ENCODE data around the gene L3MBTL1. TPM values are rescaled to one million over a fixed set of nuclear protein-coding genes. Genes with fewer than 3 reads are reported as not detected.

Gene L3MBTL1
- total RNA-seq, 2 experiments from 2014 or later, result 6.7 to 7.9 TPM

GRCh38 chr20:43559147-43559987, 51.9 kb downstream of the L3MBTL1 start:
- DNase-seq, result no peak
- Mint-ChIP-seq H3K36me3 (ENCODE audit: low read depth) (no peaks in the 10 kb centered on the region), H3K27me3 (no peaks in the 10 kb centered on the region), H3K4me3 (no peak overlapping the region), H3K4me1 (no peaks in the 10 kb centered on the region), H3K9me3 (no peaks in the 10 kb centered on the region), H3K27ac (no peak overlapping the region)
- ChIA-PET CTCF (interaction anchor here (0.5 to 1.8 kb wide), 2 partner anchors 20 to 100 kb away, joined by 3 to 4 read pairs; no protein-coding TSS in a partner anchor), POLR2A (no interaction called here)

GRCh38 chr20:43560974-43561373, 53.5 kb downstream of the L3MBTL1 start:
- H3K9me3 Mint-ChIP-seq, result no peaks in the 10 kb centered on the region
- H3K4me1 Mint-ChIP-seq, result no peaks in the 10 kb centered on the region
- H3K36me3 Mint-ChIP-seq (ENCODE audit: low read depth), result no peaks in the 10 kb centered on the region
- POLR2A ChIA-PET, result no interaction called here
- CTCF ChIA-PET, result interaction anchor here (0.6 kb wide), 1 partner anchor 85 kb away, joined by 4 read pairs; no protein-coding TSS in a partner anchor
- H3K27ac Mint-ChIP-seq, result no peak overlapping the region
- H3K27me3 Mint-ChIP-seq, result no peaks in the 10 kb centered on the region
- no peak overlapping the region for H3K4me3 Mint-ChIP-seq
- DNase-seq, result no peak

GRCh38 chr20:43563429-43563828, 55.9 kb downstream of the L3MBTL1 start:
- ChIA-PET POLR2A (no interaction called here), CTCF (interaction anchor here (0.6 kb wide), 1 partner anchor 19 kb away, joined by 3 read pairs; no protein-coding TSS in a partner anchor)
- H3K4me1 Mint-ChIP-seq, result no peaks in the 10 kb centered on the region
- no peak for DNase-seq
- no peak overlapping the region for H3K4me3 Mint-ChIP-seq
- H3K27me3 Mint-ChIP-seq, result no peaks in the 10 kb centered on the region
- no peaks in the 10 kb centered on the region for H3K36me3 Mint-ChIP-seq (ENCODE audit: low read depth)
- no peaks in the 10 kb centered on the region for H3K9me3 Mint-ChIP-seq
- H3K27ac Mint-ChIP-seq, result no peak overlapping the region

GRCh38 chr20:43563991-43564390, 56.5 kb downstream of the L3MBTL1 start:
- no peaks in the 10 kb centered on the region for H3K9me3 Mint-ChIP-seq
- no peak for DNase-seq
- no peak overlapping the region for H3K27ac Mint-ChIP-seq
- no peaks in the 10 kb centered on the region for H3K36me3 Mint-ChIP-seq (ENCODE audit: low read depth)
- H3K4me3 Mint-ChIP-seq, result no peak overlapping the region
- no peaks in the 10 kb centered on the region for H3K4me1 Mint-ChIP-seq
- POLR2A ChIA-PET, result no interaction called here
- CTCF ChIA-PET, result no interaction called here
- H3K27me3 Mint-ChIP-seq, result no peaks in the 10 kb centered on the region

GRCh38 chr20:43564455-43564854, 57.0 kb downstream of the L3MBTL1 start:
- ChIA-PET CTCF (interaction anchor here (1.0 kb wide), 1 partner anchor 18 kb away, joined by 3 read pairs; no protein-coding TSS in a partner anchor), POLR2A (no interaction called here)
- H3K9me3 Mint-ChIP-seq, result no peaks in the 10 kb centered on the region
- H3K4me1 Mint-ChIP-seq, result no peaks in the 10 kb centered on the region
- H3K36me3 Mint-ChIP-seq (ENCODE audit: low read depth), result no peaks in the 10 kb centered on the region
- no peak overlapping the region for H3K4me3 Mint-ChIP-seq
- H3K27ac Mint-ChIP-seq, result no peak overlapping the region
- H3K27me3 Mint-ChIP-seq, result no peaks in the 10 kb centered on the region
- no peak for DNase-seq

GRCh38 chr20:43564993-43565757, 57.7 kb downstream of the L3MBTL1 start:
- Mint-ChIP-seq H3K9me3 (no peaks in the 10 kb centered on the region), H3K4me1 (no peaks in the 10 kb centered on the region), H3K27me3 (no peaks in the 10 kb centered on the region), H3K36me3 (ENCODE audit: low read depth) (no peaks in the 10 kb centered on the region), H3K27ac (no peak overlapping the region), H3K4me3 (no peak overlapping the region)
- ChIA-PET POLR2A (no interaction called here), CTCF (interaction anchor here (1.0 kb wide), 1 partner anchor 19 kb away, joined by 3 read pairs; no protein-coding TSS in a partner anchor)
- DNase-seq, result no peak

GRCh38 chr20:43565758-43566104, 58.2 kb downstream of the L3MBTL1 start:
- H3K9me3 Mint-ChIP-seq, result no peaks in the 10 kb centered on the region
- DNase-seq, result no peak
- CTCF ChIA-PET, result no interaction called here
- no peak overlapping the region for H3K4me3 Mint-ChIP-seq
- H3K4me1 Mint-ChIP-seq, result no peaks in the 10 kb centered on the region
- H3K27ac Mint-ChIP-seq, result no peak overlapping the region
- POLR2A ChIA-PET, result no interaction called here
- no peaks in the 10 kb centered on the region for H3K36me3 Mint-ChIP-seq (ENCODE audit: low read depth)
- no peaks in the 10 kb centered on the region for H3K27me3 Mint-ChIP-seq

- Mint-ChIP-seq H3K9me3 (no peaks in the 10 kb centered on the region), H3K36me3 (ENCODE audit: low read depth) (no peaks in the 10 kb centered on the region), H3K27me3 (no peaks in the 10 kb centered on the region), H3K4me1 (no peaks in the 10 kb centered on the region), H3K27ac (no peak overlapping the region), H3K4me3 (no peak overlapping the region)
- CTCF ChIA-PET, result no interaction called here
- no peak for DNase-seq
- POLR2A ChIA-PET, result no interaction called here
Observed at GRCh38 chr20:43567477-43567876, 60.0 kb downstream of the L3MBTL1 start.

GRCh38 chr20:43568706-43569105, 61.2 kb downstream of the L3MBTL1 start:
- Mint-ChIP-seq H3K27me3 (no peaks in the 10 kb centered on the region), H3K4me1 (no peaks in the 10 kb centered on the region), H3K27ac (no peak overlapping the region), H3K4me3 (no peak overlapping the region), H3K9me3 (no peaks in the 10 kb centered on the region), H3K36me3 (ENCODE audit: low read depth) (no peaks in the 10 kb centered on the region)
- CTCF ChIA-PET, result no interaction called here
- DNase-seq, result no peak
- POLR2A ChIA-PET, result no interaction called here

GRCh38 chr20:43569282-43569681, 61.8 kb downstream of the L3MBTL1 start:
- CTCF ChIA-PET, result interaction anchor here (1.0 to 1.2 kb wide), 2 partner anchors 14 to 18 kb away, joined by 3 read pairs; no protein-coding TSS in a partner anchor
- POLR2A ChIA-PET, result no interaction called here

GRCh38 chr20:43570496-43570895, 63.0 kb downstream of the L3MBTL1 start:
- Mint-ChIP-seq H3K27ac (no peak overlapping the region), H3K36me3 (ENCODE audit: low read depth) (no peaks in the 10 kb centered on the region), H3K4me1 (no peaks in the 10 kb centered on the region), H3K27me3 (no peaks in the 10 kb centered on the region), H3K4me3 (no peak overlapping the region), H3K9me3 (no peaks in the 10 kb centered on the region)
- DNase-seq, result no peak
- ChIA-PET POLR2A (no interaction called here), CTCF (interaction anchor here (1.0 kb wide), 1 partner anchor 19 kb away, joined by 3 read pairs; no protein-coding TSS in a partner anchor)

More at GRCh38 chr20:43569282-43569681, 61.8 kb downstream of the L3MBTL1 start:
- no peak overlapping the region for H3K4me3 Mint-ChIP-seq
- H3K27ac Mint-ChIP-seq, result no peak overlapping the region
- H3K27me3 Mint-ChIP-seq, result no peaks in the 10 kb centered on the region
- no peaks in the 10 kb centered on the region for H3K4me1 Mint-ChIP-seq
- DNase-seq, result no peak
- no peaks in the 10 kb centered on the region for H3K36me3 Mint-ChIP-seq (ENCODE audit: low read depth)
- H3K9me3 Mint-ChIP-seq, result no peaks in the 10 kb centered on the region

- Mint-ChIP-seq H3K9me3 (no peaks in the 10 kb centered on the region), H3K4me1 (no peaks in the 10 kb centered on the region), H3K36me3 (ENCODE audit: low read depth) (no peaks in the 10 kb centered on the region), H3K27ac (no peak overlapping the region), H3K4me3 (no peak overlapping the region), H3K27me3 (no peaks in the 10 kb centered on the region)
- DNase-seq, result no peak
- ChIA-PET POLR2A (no interaction called here), CTCF (no interaction called here)
Observed at GRCh38 chr20:43571310-43571709, 63.8 kb downstream of the L3MBTL1 start.

- H3K9me3 Mint-ChIP-seq, result no peaks in the 10 kb centered on the region
- no peaks in the 10 kb centered on the region for H3K27me3 Mint-ChIP-seq
- no peak overlapping the region for H3K4me3 Mint-ChIP-seq
- H3K36me3 Mint-ChIP-seq (ENCODE audit: low read depth), result no peaks in the 10 kb centered on the region
- H3K27ac Mint-ChIP-seq, result no peak overlapping the region
- POLR2A ChIA-PET, result interaction anchor here (0.5 kb wide), 1 partner anchor 318 kb away, joined by 4 read pairs; no protein-coding TSS in a partner anchor
- DNase-seq, result no peak
- CTCF ChIA-PET, result no interaction called here
- no peaks in the 10 kb centered on the region for H3K4me1 Mint-ChIP-seq
Observed at GRCh38 chr20:43571771-43572170, 64.3 kb downstream of the L3MBTL1 start.
